HFFc6 (cell line): Measurements from ENCODE around the gene MTG2. TPM values are rescaled to one million over a fixed set of nuclear protein-coding genes. Genes with fewer than 3 reads are reported as not detected.

ENCODE experiments used
- DNase-seq: peaks from one replicate; pipeline ENCODE4 v3.0.0-alpha.2; 2018
- H3K27ac Mint-ChIP-seq: 2 replicates; pipeline ENCODE4 v1.8.0; 2020; ENCODE audit warnings: mild to moderate bottlenecking, mixed read lengths
- H3K27me3 Mint-ChIP-seq: 2 replicates; pipeline ENCODE4 v1.8.0; 2021; ENCODE audit warnings: mild to moderate bottlenecking, moderate library complexity, mixed read lengths; ENCODE audit not compliant: insufficient read depth
- H3K36me3 Mint-ChIP-seq: 2 replicates; pipeline ENCODE4 v1.8.0; 2021; ENCODE audit warnings: low read depth, mixed read lengths
- H3K4me1 Mint-ChIP-seq: 2 replicates; pipeline ENCODE4 v1.8.0; 2020; ENCODE audit warnings: low read depth, mixed read lengths
- H3K4me3 Mint-ChIP-seq: 2 replicates; pipeline ENCODE4 v1.8.0; 2020; ENCODE audit warnings: mild to moderate bottlenecking, moderate library complexity, mixed read lengths
- H3K9me3 Mint-ChIP-seq: 2 replicates; pipeline ENCODE4 v1.8.0; 2020; ENCODE audit warnings: mild to moderate bottlenecking, mixed read lengths
- total RNA-seq, 6 experiments: library from RNA; stranded (reverse); fragmentation: NEBNext Ultra II Directional; extraction: Animal tissue kit (Norgen Biotek cat#: 25700); gene quantifications; 2 replicates in 1 of 6; 3 replicates in 5 of 6; pipeline ENCODE4 v1.2.3, GENCODE V29; 2021
- TF ChIP-seq, protein P1 (sequence below): fragments of 200-600 bp; sonication (generic); IDR thresholded peaks from 2 replicates; pipeline ENCODE4 v1.5.0; 2021; ENCODE audit warnings: antibody characterized with exemption, mild to moderate bottlenecking

Gene MTG2
- total RNA-seq, 6 experiments from 2014 or later: 27.9 to 33.8 (median 30.2) TPM

DNA sequence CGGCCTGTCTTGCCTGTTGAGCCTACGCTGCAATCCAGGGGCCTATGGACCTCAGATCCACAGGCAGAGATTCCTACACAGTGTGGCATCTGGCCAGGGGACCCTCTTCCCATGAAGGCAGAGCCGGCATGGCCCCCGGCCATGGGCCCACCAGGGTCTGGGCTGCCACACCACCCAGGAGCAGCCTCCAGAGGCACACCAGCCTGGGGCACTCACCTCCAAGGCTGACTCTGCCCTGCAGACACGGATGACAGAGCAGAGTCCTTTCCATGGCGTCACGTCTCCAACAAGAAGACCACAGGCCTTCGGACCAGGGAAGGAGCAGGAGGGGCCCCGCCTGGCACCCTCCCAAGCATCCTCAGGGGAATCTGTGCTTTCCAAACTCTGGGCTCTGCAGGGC is 40.7 kb downstream of the MTG2 start:
- H3K9me3 Mint-ChIP-seq: no peaks in the 10 kb centered on the region
- no peaks in the 10 kb centered on the region for H3K36me3 Mint-ChIP-seq
- TF ChIP-seq, protein P1, sequence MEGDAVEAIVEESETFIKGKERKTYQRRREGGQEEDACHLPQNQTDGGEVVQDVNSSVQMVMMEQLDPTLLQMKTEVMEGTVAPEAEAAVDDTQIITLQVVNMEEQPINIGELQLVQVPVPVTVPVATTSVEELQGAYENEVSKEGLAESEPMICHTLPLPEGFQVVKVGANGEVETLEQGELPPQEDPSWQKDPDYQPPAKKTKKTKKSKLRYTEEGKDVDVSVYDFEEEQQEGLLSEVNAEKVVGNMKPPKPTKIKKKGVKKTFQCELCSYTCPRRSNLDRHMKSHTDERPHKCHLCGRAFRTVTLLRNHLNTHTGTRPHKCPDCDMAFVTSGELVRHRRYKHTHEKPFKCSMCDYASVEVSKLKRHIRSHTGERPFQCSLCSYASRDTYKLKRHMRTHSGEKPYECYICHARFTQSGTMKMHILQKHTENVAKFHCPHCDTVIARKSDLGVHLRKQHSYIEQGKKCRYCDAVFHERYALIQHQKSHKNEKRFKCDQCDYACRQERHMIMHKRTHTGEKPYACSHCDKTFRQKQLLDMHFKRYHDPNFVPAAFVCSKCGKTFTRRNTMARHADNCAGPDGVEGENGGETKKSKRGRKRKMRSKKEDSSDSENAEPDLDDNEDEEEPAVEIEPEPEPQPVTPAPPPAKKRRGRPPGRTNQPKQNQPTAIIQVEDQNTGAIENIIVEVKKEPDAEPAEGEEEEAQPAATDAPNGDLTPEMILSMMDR: no peak
- no peak overlapping the region for H3K27ac Mint-ChIP-seq
- no peak for DNase-seq
- no peak overlapping the region for H3K4me3 Mint-ChIP-seq
- H3K27me3 Mint-ChIP-seq: peaks cover 34% of the 10 kb centered on the region
- H3K4me1 Mint-ChIP-seq: no peaks in the 10 kb centered on the region

DNA sequence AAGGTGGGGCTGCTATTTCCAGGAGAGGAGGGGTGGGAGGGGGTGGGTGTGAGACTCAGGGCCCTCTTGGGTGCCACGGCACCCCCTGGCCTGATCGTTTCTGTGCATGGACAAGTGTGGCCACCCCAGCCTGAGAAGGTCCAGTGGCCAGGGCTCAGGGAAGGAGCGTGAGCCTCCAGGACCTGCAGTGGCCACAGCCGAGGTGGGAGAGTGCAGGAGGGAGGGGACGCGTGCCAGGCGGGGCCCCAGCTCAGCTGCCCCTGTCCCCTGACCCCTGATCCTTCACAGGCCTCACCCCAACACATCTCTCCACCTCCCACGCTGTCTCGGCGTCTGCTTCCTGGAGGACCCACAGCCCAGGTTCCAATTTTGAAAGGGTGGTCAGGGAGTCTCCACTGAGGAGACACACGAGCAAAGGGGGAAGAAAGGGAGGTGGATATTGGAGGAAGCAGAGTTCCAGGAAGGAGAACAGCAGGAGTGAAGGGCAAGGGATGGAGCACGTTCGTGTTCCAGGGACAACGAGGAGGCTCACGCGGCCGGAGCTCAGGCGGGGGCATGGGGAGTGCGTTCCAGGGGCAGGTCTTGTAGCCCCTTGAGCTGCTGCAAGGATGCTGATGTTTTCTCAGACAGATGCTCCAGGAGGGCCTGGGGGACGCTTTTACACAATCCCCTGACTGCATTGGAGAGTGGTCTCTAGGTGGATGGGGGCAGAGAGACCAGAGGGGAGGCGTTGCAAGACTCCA is 41.5 kb downstream of the MTG2 start:
- no peaks in the 10 kb centered on the region for H3K36me3 Mint-ChIP-seq
- TF ChIP-seq, protein P1: no peak
- no peaks in the 10 kb centered on the region for H3K9me3 Mint-ChIP-seq
- H3K27me3 Mint-ChIP-seq: peaks cover 28% of the 10 kb centered on the region
- H3K4me3 Mint-ChIP-seq: no peak overlapping the region
- no peak overlapping the region for H3K27ac Mint-ChIP-seq
- H3K4me1 Mint-ChIP-seq: no peaks in the 10 kb centered on the region
- DNase-seq: no peak

DNA sequence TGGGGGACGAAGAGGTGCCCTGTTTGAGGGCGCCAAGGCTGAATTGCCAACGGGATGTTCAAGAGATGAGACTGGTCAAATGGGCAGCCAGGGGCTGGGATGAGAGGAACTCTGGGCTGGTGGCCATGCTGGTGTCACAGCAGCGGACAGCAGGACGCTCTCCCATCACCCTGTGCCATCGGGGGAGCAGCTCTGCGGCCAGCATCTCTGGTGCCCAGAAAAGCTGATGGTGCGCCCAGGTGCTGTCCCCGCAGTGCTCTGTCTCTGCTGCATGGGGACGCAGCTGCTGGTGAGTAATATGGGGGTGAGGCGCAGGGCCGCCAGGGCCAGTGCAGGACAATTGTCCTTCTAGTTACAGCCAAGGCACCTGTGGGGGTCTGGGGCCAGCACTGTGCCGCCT is 42.2 kb downstream of the MTG2 start:
- H3K9me3 Mint-ChIP-seq: no peaks in the 10 kb centered on the region
- no peak overlapping the region for H3K27ac Mint-ChIP-seq
- H3K36me3 Mint-ChIP-seq: no peaks in the 10 kb centered on the region
- H3K27me3 Mint-ChIP-seq: peaks cover 27% of the 10 kb centered on the region
- no peak overlapping the region for H3K4me3 Mint-ChIP-seq
- TF ChIP-seq, protein P1: no peak
- DNase-seq: no peak
- H3K4me1 Mint-ChIP-seq: no peaks in the 10 kb centered on the region

DNA sequence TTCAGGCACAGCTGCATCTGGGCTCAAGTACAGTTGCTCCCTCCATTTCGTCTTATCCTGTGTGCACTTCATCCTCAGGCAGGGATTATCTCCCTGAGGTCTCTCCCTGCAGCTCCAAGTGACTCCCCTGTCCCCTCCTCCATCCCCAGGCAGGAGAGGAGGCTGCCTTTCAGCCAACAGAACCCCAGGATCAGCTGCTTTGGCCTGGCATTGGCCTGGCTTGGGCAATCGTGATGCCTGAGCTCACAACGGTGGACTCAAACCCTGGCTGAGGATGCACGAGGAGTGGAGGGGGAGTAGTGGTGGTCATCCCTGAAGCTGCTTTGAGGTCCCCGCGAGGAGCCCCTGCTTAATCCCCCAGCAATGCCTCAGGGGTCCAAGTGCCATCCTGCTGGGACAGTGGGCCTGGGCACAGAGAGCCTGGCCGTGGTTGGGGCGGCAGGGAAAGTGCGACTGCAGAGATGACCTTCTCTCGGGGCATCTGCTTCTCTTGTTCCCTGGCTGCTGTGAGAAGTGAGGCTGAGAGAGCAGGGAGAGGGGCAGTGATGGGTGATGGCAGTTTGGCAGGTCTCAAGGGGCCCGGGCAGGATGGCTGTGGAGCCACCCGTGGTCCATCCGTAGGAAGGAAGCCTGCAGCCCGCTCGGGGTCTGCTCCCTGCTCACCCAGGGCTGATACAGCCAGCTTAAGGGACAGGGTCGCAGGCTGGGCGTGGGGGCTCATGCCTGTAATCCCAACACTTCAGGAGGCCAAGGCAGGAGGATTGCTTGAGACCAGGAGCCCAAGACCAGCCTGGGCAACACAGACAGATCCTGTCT is 43.2 kb downstream of the MTG2 start:
- no peak overlapping the region for H3K27ac Mint-ChIP-seq
- no peaks in the 10 kb centered on the region for H3K36me3 Mint-ChIP-seq
- H3K27me3 Mint-ChIP-seq: peaks cover 27% of the 10 kb centered on the region

DNA sequence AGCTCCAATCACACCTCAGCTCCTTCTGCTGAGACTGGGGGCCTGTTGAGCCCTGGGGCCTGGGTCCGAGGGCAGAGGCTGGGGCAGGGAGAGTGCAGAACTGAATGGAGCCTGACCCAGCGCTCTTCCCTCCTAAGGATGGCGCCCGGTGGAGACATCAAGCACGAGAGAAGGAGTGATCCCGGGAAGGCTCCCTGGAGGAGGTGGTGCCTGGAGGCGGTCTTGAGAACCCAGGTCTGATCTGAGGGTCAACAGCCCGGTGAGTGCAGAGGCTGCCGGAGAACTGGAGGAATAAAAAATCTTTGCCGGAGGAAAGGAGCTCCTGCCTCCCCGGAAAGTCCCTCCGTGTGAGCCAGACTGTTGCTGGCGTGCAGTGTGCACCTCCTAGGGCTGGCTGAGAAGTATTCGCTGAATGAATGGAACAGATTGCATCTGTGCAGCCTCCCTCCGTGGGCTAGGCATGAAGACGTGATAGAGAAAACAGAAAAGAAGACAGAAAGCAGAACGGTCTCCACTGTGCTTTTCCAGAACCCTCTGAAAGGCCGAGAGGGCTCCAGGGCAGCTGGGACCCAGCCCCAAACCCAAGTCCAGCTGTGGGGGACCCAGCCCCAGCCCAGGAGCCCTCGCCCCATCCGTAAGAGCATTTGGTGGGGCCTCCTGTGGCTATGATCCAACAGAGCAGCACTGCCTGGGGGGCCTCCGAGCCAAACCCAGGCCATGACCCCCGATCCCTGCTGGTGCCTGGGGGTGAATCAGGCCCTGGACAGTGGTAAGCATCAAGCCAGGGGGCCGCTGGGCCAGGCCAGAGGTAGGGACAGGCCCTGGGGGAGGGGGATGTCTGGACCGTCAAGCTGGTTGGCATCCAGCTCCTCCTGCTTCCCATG is 44.1 kb downstream of the MTG2 start:
- H3K4me1 Mint-ChIP-seq: no peaks in the 10 kb centered on the region
- no peak for DNase-seq
- no peak overlapping the region for H3K4me3 Mint-ChIP-seq
- TF ChIP-seq, protein P1: no peak
- no peaks in the 10 kb centered on the region for H3K9me3 Mint-ChIP-seq
- no peak overlapping the region for H3K27ac Mint-ChIP-seq
- H3K36me3 Mint-ChIP-seq: no peaks in the 10 kb centered on the region
- H3K27me3 Mint-ChIP-seq: peaks cover 24% of the 10 kb centered on the region

More for the DNA sequence above, 43.2 kb downstream of the MTG2 start:
- Mint-ChIP-seq H3K9me3 (no peaks in the 10 kb centered on the region), H3K4me1 (no peaks in the 10 kb centered on the region), H3K4me3 (no peak overlapping the region)
- DNase-seq: no peak
- TF ChIP-seq, protein P1: no peak
